Coronary artery (tissue), 2 donors: ENCODE data around the gene PSMA8.
"Not testable (repeated sequence)": the region's sequence is repeated elsewhere in the genome, so short reads cannot be mapped to it uniquely, and the experiment has no call there.

ENCODE experiments used
- DNase-seq: peaks from one replicate; pipeline ENCODE4 v3.0.0-alpha.2; 2017; ENCODE audit warnings: low spot score
- H3K27ac ChIP-seq, 2 donors: fragments of 200-600 bp; sonication (generic); one replicate each; pipeline ENCODE4 v1.5.1; 2016 to 2019
- H3K4me3 ChIP-seq: fragments of 200-600 bp; sonication (generic); 2 replicates; pipeline ENCODE4 v1.5.1; 2016; ENCODE audit warnings: mild to moderate bottlenecking, moderate library complexity
- TF ChIP-seq, protein P1 (sequence below): fragments of 200-600 bp; sonication (generic); IDR thresholded peaks from one replicate; pipeline ENCODE4 v1.5.1; 2019; ENCODE audit warnings: antibody characterized with exemption

Gene PSMA8

DNA sequence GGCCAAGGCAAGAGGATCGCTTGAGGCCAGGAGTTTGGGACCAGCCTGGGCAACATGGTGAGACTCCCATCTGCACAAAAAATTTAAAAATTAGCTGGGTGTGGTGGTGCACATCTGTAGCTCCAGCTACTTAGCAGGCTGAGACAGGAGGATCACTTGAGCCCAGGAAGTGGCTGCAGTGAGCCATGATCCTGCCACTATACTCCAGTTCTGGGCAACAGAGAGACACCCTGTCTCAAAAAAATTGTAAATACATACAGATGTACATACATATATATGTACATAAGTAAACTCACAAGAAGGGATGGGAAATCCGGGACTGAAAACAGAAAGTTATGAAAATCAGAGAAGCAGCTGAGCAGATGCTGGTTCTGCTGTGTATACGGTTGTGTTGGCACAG lies 62.9 kb downstream of the PSMA8 start:
- TF ChIP-seq, protein P1, sequence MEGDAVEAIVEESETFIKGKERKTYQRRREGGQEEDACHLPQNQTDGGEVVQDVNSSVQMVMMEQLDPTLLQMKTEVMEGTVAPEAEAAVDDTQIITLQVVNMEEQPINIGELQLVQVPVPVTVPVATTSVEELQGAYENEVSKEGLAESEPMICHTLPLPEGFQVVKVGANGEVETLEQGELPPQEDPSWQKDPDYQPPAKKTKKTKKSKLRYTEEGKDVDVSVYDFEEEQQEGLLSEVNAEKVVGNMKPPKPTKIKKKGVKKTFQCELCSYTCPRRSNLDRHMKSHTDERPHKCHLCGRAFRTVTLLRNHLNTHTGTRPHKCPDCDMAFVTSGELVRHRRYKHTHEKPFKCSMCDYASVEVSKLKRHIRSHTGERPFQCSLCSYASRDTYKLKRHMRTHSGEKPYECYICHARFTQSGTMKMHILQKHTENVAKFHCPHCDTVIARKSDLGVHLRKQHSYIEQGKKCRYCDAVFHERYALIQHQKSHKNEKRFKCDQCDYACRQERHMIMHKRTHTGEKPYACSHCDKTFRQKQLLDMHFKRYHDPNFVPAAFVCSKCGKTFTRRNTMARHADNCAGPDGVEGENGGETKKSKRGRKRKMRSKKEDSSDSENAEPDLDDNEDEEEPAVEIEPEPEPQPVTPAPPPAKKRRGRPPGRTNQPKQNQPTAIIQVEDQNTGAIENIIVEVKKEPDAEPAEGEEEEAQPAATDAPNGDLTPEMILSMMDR: no peak
- DNase-seq: no peak
- Histone ChIP-seq H3K4me3 (no peak overlapping the region), H3K27ac (no peak overlapping the region)

DNA sequence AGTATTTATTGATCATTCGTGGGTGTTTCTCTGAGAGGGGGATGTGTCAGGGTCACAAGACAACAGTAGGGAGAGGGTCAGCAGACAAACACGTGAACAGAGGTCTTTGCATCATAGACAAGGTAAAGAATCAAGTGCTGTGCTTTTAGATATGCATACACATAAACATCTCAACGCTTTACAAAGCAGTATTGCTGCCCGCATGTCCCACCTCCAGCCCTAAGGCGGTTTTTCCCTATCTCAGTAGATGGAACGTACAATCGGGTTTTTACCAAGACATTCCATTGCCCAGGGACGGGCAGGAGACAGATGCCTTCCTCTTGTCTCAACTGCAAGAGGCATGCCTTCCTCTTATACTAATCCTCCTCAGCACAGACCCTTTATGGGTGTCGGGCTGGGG lies 68.3 kb downstream of the PSMA8 start:
- not testable (repeated sequence) for H3K4me3 ChIP-seq, DNase-seq, H3K27ac ChIP-seq

DNA sequence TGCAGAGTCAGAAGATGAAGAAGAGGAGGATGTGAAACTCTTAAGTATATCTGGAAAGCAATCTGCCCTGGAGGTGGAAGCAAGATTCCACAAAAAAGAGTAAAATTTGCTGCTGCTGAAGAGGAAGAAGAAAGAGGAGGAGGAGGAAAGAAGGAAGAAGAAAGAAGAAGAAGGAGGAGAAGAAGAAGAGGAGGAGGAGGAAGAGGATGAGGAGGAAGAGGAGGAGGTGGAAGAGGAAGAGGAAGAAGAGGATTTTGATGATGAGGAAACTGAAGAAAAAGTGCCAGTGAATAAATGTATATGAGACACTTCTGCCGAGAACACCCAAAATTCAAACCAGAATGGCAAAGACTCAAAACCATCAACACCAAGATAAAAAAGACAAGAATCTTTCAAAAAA lies 71.6 kb downstream of the PSMA8 start:
- no peak for DNase-seq
- TF ChIP-seq, protein P1: no peak
- Histone ChIP-seq H3K4me3 (no peak overlapping the region), H3K27ac (no peak overlapping the region)

DNA sequence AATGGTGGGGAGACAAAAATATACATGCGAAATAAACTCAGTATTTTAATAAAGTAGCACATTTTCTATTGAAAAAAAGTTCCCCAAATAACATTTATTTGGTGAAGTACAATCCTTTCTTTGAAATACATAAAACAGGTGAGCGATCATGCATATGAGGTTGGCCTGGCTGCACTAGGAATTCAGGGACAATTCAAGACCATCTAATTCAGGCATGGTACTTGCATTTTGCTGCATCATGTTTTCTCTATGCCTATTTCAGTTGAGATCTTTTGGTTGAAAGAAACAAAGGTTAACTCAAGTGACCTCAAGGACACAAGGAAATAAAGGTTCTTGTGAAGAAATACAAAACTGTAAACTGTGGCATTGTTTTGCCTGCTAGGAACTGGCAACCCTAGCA lies 72.8 kb downstream of the PSMA8 start:
- TF ChIP-seq, protein P1: no peak
- DNase-seq: no peak
- H3K4me3 ChIP-seq: no peak overlapping the region
- no peak overlapping the region for H3K27ac ChIP-seq

DNA sequence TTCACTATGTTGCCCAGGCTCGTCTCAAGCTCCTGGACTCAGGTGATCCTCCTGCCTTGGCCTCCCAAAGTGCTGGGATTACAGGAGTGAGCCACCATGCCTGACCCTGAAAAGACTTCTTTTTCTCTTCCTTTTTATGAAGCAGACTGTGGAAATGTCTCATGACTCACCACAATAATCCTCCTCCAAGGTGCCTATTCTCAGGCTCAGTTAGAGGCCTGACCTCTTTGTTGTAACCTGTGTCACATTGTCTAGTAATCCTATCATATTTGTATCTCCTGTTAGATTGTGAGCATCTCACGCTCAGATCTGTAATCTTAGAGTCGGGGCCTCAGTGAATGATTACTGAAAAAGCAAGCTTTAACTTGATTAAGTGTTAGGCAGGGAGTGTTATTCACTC lies 74.3 kb downstream of the PSMA8 start:
- Histone ChIP-seq H3K27ac (no peak overlapping the region), H3K4me3 (no peak overlapping the region)
- DNase-seq: no peak
- TF ChIP-seq, protein P1: no peak

DNA sequence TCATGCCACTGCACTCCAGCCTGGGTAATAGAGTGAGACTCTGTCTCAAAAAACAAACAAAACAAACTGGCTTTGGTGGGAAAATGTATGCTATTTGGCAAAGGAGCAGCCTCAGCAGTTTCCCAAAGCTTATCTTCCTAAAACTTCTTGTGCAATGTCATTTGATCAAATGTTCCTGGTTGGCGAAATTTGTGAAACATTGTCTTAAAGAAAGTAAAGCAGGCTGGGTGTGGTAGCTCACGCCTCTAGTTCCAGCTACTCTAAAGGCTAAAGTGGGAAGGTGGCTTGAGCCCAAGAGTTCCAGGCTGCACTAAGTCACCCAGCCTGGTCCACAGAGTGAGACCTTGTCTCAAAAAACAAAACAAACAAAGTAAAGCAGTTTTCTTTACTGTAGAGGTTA lies 75.3 kb downstream of the PSMA8 start:
- TF ChIP-seq, protein P1: no peak
- no peak for DNase-seq
- Histone ChIP-seq H3K27ac (no peak overlapping the region), H3K4me3 (no peak overlapping the region)

DNA sequence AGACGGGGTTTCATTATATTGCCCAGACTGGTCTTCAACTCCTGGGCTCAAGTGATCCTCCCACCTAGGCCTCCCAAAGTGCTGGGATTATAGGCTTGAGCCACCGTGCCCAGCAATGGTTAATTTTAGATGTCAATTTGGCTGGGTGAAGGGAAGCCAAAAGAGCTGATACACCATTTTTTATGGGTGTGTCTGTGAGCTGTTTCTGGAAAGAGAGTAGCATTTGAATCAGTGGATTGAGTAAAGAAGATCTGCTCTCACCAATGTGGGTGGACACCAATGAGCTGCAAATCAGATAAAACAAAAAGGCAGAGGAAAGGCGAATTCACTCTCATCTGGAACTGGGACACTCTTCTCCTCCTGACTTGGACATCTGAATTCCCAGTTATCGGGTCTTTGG lies 76.5 kb downstream of the PSMA8 start:
- no peak overlapping the region for H3K4me3 ChIP-seq
- TF ChIP-seq, protein P1: no peak
- no peak for DNase-seq
- H3K27ac ChIP-seq: no peak overlapping the region
